GM15510 (cell line): ENCODE measurements around the gene GRID2IP.

Source experiments
- POLR2A ChIP-seq: IDR thresholded peaks from 3 replicates; pipeline ENCODE4 v1.6.1; 2011; ENCODE audit warnings: borderline replicate concordance; ENCODE audit not compliant: insufficient read length; ENCODE audit errors: extremely low read depth

Gene GRID2IP

DNA sequence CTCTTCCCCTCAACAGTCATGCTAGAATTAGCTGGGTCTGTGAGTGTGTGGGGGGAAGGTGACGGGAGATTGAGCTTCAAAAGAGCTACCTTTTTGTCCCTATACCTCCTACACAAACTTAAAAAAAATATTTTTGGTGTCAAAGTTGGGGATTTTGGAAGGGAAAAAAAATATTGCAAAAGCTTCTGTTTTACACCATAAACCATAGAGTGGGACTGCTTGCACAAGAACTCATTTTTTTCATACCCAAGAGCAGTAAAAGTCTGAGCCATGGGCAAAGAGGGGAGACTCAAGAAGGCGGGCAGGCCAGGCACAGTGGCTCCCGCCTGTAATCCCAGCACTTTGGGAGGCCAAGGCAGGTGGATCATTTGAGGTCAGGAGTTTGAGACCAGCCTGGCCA is 16.6 kb upstream of the GRID2IP start:
- TF ChIP-seq POLR2A = no peak

- TF ChIP-seq POLR2A = no peak
Observed at GRCh38 chr7:6565655-6566054, 14.4 kb upstream of the GRID2IP start.

DNA sequence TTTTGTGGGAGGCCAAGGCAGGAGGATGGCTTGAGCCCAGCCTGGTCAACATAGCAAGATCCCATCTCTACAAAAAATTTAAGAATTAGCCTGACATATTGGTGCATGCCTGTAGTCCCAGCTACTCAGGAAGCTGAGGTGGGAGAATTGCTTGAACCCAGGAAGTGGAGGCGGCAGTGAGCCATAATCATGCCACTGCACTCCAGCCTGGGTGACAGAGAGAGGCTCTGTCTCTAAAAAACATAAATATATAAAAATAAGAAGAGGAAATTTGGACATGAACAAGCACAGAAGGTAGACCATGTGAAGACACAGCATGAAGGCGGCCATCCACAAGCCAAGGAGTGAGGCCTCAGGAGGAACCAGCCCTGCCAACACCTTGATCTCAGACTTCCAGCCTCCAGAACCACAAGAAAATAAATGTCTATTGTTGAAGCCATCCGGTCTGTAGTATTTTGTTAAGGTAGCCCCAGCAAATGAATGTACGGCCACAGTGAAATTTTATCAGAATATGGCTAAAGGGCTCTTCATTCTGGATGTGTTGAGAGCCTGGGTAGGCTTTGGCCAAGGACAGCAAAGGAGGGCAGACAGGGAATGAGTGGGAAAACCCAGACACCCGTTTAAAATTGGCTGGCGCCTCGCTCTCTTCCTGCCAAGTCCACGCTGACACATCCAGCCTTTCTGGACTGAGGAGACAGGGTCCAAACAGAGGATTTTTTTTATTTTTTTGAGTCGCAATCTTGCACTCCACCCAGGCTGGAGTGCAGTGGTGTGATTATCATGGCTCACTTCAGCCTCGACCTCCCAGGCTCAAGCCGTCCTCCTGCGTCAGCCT is 12.9 kb upstream of the GRID2IP start:
- TF ChIP-seq POLR2A = no peak

GRCh38 chr7:6562106-6562505 is 10.8 kb upstream of the GRID2IP start:
- no peak for TF ChIP-seq POLR2A

DNA sequence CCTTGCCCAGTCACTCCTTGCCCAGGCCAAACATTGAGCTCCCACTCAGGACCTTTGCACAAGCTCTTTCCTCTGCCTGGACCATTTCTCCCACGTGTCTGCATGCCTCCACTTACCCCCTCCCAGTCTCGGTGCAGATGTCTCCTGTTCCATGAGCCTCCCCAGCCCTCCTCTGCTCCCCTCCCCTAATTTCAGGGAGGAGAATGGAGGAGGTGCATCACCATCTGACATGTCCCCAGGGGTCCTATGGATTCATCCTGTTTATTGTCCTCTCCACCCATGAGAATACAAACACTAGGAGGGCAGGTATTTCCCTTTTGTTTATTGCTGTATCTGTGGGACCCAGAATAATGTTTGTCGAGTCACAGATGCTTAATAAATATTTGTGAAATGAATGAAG is 8.6 kb upstream of the GRID2IP start:
- TF ChIP-seq POLR2A = no peak

DNA sequence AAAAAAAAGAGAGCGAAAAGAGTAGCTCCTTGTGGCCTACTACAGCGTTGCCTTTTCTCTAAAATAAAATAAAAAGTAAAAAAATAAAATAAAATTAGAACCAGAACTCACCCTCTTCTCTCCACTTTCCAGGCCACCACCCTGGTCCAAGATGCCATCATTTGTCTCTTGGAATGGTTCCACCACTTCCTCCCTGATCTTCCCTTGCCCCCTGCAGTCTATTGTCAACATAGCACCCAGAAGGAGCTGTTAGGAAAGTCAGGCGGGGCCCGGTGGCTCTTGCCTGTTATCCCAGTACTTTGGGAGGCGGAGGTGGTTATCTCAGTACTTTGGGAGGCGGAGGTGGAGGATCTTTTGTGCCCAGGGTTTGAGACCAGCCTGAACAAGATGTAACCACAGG is 7.6 kb upstream of the GRID2IP start:
- TF ChIP-seq POLR2A = no peak

- no peak for TF ChIP-seq POLR2A
Observed at GRCh38 chr7:6556196-6556595, 4.9 kb upstream of the GRID2IP start.

DNA sequence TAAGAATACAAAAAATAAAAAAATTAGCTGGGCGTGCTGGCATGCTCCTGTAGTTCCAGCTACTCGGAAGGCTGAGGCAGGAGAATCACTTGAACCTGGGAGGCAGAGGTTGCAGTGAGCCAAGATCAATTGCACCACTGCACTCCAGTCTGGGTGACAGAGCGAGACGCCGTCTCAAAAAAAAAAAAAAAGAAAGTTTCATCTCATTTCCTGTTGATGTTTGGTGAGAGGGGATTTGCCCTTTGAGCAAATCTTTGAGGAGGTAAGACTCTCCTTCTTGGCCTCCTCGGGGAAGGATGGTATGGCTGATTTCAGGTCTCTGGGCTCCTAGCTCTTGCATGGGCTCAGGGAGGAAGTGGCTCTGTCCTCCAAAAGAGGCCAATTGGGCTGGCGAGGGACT is 3.6 kb upstream of the GRID2IP start:
- TF ChIP-seq POLR2A = no peak

GRCh38 chr7:6553448-6554044 is 2.3 kb upstream of the GRID2IP start:
- no peak for TF ChIP-seq POLR2A

GRCh38 chr7:6547400-6547799 is 3.9 kb downstream of the GRID2IP start:
- no peak for TF ChIP-seq POLR2A

DNA sequence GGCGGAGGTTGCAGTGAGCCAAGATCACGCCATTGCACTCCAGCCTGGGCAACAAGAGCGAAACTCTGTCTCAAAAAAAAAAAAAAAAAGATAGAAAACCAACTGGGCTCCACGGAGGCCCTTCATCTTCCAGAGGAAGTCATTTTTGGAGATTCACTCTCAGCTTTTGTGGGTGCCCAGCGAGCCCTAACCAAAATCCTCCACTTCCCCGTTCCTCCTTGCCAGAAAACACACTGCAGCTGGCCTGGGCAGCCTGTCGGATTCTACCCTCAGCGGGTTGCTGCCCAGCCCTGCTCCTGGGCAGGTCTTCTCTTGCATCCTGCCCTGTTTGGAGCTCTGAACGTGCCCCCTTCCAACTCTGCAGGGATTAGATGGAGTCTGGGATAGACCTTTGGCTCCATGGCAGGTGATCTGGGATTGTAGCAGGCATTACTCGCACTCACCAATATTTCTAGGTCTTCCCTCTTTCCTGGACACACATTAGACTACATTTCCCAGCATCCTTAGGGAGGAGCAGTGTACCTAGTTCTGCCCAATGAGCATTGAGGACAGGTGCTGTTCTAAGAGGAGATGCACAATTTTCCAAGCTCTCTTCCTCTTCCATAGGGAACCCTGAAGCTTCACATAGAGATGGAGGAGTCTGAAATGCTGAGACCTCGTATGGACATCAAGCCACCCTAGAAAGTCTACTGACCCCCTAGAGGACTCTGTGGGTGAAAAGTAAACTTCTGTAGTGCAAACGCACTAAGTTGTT is 4.6 kb downstream of the GRID2IP start:
- TF ChIP-seq POLR2A = no peak

DNA sequence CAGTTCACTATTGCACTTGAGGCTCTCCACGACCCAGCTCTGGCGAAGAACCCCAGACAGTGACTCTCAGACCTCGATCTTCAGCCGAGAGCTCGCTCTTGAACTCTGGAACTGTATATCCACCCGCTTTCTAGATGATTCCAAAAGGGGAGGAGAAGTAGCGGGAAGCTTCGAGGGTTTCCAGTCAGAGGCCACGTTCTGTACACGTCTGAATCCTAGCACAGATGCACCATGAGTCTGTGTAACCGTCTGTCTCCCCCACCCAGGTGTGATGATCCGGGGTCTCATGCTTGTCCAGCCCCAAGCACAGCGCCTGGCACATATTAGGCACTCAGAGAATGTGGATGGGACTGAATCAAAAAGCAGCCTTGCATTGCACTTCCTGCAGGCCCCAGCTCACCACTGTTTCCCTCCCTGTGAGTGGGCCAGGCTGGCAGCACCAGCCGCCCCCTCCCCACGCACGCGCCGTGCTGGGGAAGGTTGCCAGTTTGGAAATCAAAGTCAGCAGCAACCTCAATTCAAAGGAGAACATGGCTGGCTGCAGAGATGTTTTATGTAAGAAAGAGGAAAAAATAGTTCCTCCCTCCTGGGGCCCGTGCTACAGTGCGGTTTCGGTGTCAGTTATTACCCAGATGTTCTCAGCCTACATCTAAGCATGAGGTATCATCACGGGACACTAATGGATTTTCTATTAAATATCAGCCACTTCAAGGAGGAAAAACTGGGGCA is 5.7 kb downstream of the GRID2IP start:
- TF ChIP-seq POLR2A = no peak

- no peak for TF ChIP-seq POLR2A
Observed at GRCh38 chr7:6542368-6542767, 8.9 kb downstream of the GRID2IP start.

- no peak for TF ChIP-seq POLR2A
Observed at GRCh38 chr7:6536262-6537260, 14.7 kb downstream of the GRID2IP start.

DNA sequence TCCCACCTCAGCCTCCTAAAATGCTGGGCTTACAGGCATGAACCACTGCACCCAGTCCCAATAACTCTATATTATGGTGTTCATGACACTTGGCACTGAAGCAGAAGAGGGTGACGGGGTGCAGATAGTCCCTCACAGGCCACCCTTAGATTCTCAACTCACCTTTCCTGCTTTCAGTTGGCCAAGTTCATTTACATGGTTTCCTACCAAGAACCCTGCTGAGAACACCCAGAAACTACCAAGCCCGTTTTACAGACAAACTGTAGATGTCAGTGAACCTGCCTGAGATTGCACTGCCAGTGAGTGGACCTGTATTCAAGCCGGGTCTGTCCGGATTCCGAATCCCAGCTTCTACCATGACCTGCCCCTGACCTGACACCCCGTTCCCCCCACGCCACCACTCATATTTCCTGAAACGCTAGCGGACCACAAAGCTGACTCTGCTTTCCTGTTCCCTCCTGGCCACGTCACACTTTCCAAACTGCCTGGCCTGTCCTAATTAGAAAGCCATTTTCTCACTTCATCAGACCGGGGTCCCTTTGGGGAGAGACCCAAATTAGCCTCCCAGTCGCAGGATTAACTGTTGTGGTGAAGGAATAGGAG is 17.3 kb downstream of the GRID2IP start:
- no peak for TF ChIP-seq POLR2A
